Natural killer cell (primary cell): ENCODE data around the gene SEC24D. TPM values are rescaled to one million over a fixed set of nuclear protein-coding genes. Genes with fewer than 3 reads are reported as not detected.

Experiments used
- ATAC-seq, 3 donors: fragments of 150-1000 bp in 2 of 3; fragments of 200-7000 bp in 1 of 3; cut with Tn5 transposase; 1 replicate in 1 of 3; 2 replicates in 2 of 3; pipeline ENCODE4 v1.10.0; 2021; ENCODE audit warnings: mild to moderate bottlenecking in 2 of 3, moderate library complexity in 2 of 3
- DNase-seq, 2 donors: peaks; one replicate each; pipeline versions ENCODE4 v3.0.0 to v3.0.0-alpha.2; 2013 to 2021; ENCODE audit warnings: mixed read lengths in 1 of 2
- H3K27ac ChIP-seq: one replicate; pipeline ENCODE4 v1.5.1; 2013; ENCODE audit warnings: mild to moderate bottlenecking, low read length
- H3K27me3 ChIP-seq: one replicate; pipeline ENCODE4 v1.6.1; 2013; ENCODE audit warnings: low read length; ENCODE audit not compliant: control insufficient read depth, insufficient read depth
- H3K36me3 ChIP-seq: one replicate; pipeline ENCODE4 v1.6.1; 2013; ENCODE audit warnings: low read length; ENCODE audit not compliant: control insufficient read depth, insufficient read depth
- H3K4me1 ChIP-seq: one replicate; pipeline ENCODE4 v1.6.1; 2013; ENCODE audit warnings: low read length; ENCODE audit not compliant: control insufficient read depth, insufficient read depth
- H3K4me3 ChIP-seq: one replicate; pipeline ENCODE4 v1.5.1; 2013; ENCODE audit warnings: low read length
- H3K9me3 ChIP-seq: one replicate; pipeline ENCODE4 v1.6.1; 2013; ENCODE audit warnings: low read length; ENCODE audit not compliant: control insufficient read depth, insufficient read depth
- H3K27ac Mint-ChIP-seq, 2 donors: one replicate each; pipeline ENCODE4 v1.8.0; 2022; ENCODE audit warnings: mild to moderate bottlenecking in 2 of 2, mixed read lengths in 2 of 2, moderate library complexity in 1 of 2
- H3K27me3 Mint-ChIP-seq, 2 donors: one replicate each; pipeline ENCODE4 v1.8.0; 2022; ENCODE audit warnings: low read depth in 2 of 2, mixed read lengths in 2 of 2
- H3K36me3 Mint-ChIP-seq: one replicate; pipeline ENCODE4 v1.8.0; 2022; ENCODE audit warnings: mixed read lengths
- H3K4me1 Mint-ChIP-seq, 2 donors: one replicate each; pipeline ENCODE4 v1.8.0; 2022; ENCODE audit warnings: mixed read lengths in 2 of 2
- H3K4me3 Mint-ChIP-seq: one replicate; pipeline ENCODE4 v1.8.0; 2022; ENCODE audit warnings: mild to moderate bottlenecking, moderate library complexity, mixed read lengths
- H3K9me3 Mint-ChIP-seq, 2 donors: one replicate each; pipeline ENCODE4 v1.8.0; 2022; ENCODE audit warnings: mixed read lengths in 2 of 2
- CTCF ChIP-seq: fragments of 200-600 bp; IDR thresholded peaks from one replicate; pipeline ENCODE4 v1.8.0; 2022; ENCODE audit warnings: antibody characterized with exemption
- whole genome bisulfite sequencing: methylation state at CpG from one replicate; pipeline ENCODE4 v1.1.7; 2013; ENCODE audit warnings: missing lambda C conversion rate; ENCODE audit not compliant: insufficient coverage; 5-methylcytosine and 5-hydroxymethylcytosine counted together
- intact Hi-C: fragments of 100-400 bp; cut with micrococcal nuclease; formaldehyde crosslinking; loops from one replicate; pipeline ENCODE4 v1.14.2; 2022
- total RNA-seq, 4 donors: library from RNA; stranded (reverse); fragments of 120-200 nt in 1 of 4; gene quantifications; one replicate each; pipeline versions ENCODE4 v1.2.3 to v1.2.4, GENCODE V29; 2013 to 2022

SEC24D gene
- total RNA-seq, 3 donors from 2014 or later (not counting 1 experiment from before 2014, with no cell fraction given): 32.7 to 50.2 (median 35.2) TPM

- H3K4me3 Mint-ChIP-seq: no peak overlapping the region
- Histone ChIP-seq H3K27ac (no peak overlapping the region), H3K27me3 (no peaks in the 10 kb centered on the region), H3K4me3 (no peak overlapping the region), H3K36me3 (no peaks in the 10 kb centered on the region), H3K9me3 (no peaks in the 10 kb centered on the region), H3K4me1 (no peaks in the 10 kb centered on the region)
- peaks cover 25 to 26% of the 10 kb centered on the region in 2 donors for H3K27me3 Mint-ChIP-seq
- no peaks in the 10 kb centered on the region for H3K4me1 Mint-ChIP-seq
- intact Hi-C loops: no loop called here
- H3K27ac Mint-ChIP-seq: no peak overlapping the region
- 86% methylated on average over 6 of the region's 6 CpGs for WGBS
- no peak for ATAC-seq
- H3K9me3 Mint-ChIP-seq: no peaks in the 10 kb centered on the region
- no peak for DNase-seq
- TF ChIP-seq CTCF: no peak
- no peaks in the 10 kb centered on the region for H3K36me3 Mint-ChIP-seq
These were observed 7.3 kb upstream of the SEC24D start for GRCh38 chr4:118843237-118843636.

GRCh38 chr4:118842055-118842454 lies 6.1 kb upstream of the SEC24D start:
- H3K36me3 Mint-ChIP-seq: no peaks in the 10 kb centered on the region
- H3K9me3 Mint-ChIP-seq: no peaks in the 10 kb centered on the region
- no peak for TF ChIP-seq CTCF
- ATAC-seq: no peak
- peaks cover 15 to 23% of the 10 kb centered on the region in 2 donors for H3K27me3 Mint-ChIP-seq
- no peaks in the 10 kb centered on the region for H3K9me3 ChIP-seq
- no peaks in the 10 kb centered on the region for H3K4me1 ChIP-seq
- no peak overlapping the region for H3K4me3 Mint-ChIP-seq
- H3K36me3 ChIP-seq: no peaks in the 10 kb centered on the region
- no peaks in the 10 kb centered on the region for H3K4me1 Mint-ChIP-seq
- H3K4me3 ChIP-seq: no peak overlapping the region
- DNase-seq: no peak
- intact Hi-C loops: no loop called here
- no peak overlapping the region for H3K27ac Mint-ChIP-seq
- no CpG with 5 or more reads among the region's 3 CpGs for WGBS
- H3K27ac ChIP-seq: no peak overlapping the region
- no peaks in the 10 kb centered on the region for H3K27me3 ChIP-seq

- no peak for TF ChIP-seq CTCF
- no peaks in the 10 kb centered on the region for H3K9me3 Mint-ChIP-seq
- no peak overlapping the region for H3K4me3 ChIP-seq
- H3K4me1 ChIP-seq: peaks cover 14% of the 10 kb centered on the region
- intact Hi-C loops: no loop called here
- peaks cover 13% of the 10 kb centered on the region in 2 donors for H3K4me1 Mint-ChIP-seq
- H3K36me3 Mint-ChIP-seq: peaks cover 7% of the 10 kb centered on the region
- H3K27me3 ChIP-seq: no peaks in the 10 kb centered on the region
- DNase-seq (no peak), ATAC-seq (no peak)
- no peak overlapping the region for H3K4me3 Mint-ChIP-seq
- 76% methylated on average over 2 of the region's 3 CpGs for WGBS
- no peaks in the 10 kb centered on the region for H3K36me3 ChIP-seq
- H3K27ac Mint-ChIP-seq: no peak overlapping the region
- H3K9me3 ChIP-seq: no peaks in the 10 kb centered on the region
- peaks cover 7 to 20% of the 10 kb centered on the region in 2 donors for H3K27me3 Mint-ChIP-seq
- H3K27ac ChIP-seq: no peak overlapping the region
These were observed 3.4 kb upstream of the SEC24D start for GRCh38 chr4:118839221-118839927.

- H3K27me3 Mint-ChIP-seq: peaks cover 7 to 16% of the 10 kb centered on the region in 2 donors
- no peak for TF ChIP-seq CTCF
- H3K36me3 Mint-ChIP-seq: peaks cover 8% of the 10 kb centered on the region
- no peaks in the 10 kb centered on the region for H3K9me3 ChIP-seq
- H3K4me3 Mint-ChIP-seq: peak overlapping the region; percentile 98
- peaks cover 14% of the 10 kb centered on the region for H3K4me1 ChIP-seq
- peaks cover 13 to 28% of the 10 kb centered on the region in 2 donors for H3K4me1 Mint-ChIP-seq
- H3K27ac ChIP-seq: no peak overlapping the region
- H3K27ac Mint-ChIP-seq: no peak overlapping the region
- 93% methylated on average over 4 of the region's 4 CpGs for WGBS
- intact Hi-C loops: no loop called here
- no peaks in the 10 kb centered on the region for H3K27me3 ChIP-seq
- peaks cover 10% of the 10 kb centered on the region for H3K36me3 ChIP-seq
- H3K4me3 ChIP-seq: no peak overlapping the region
- no peaks in the 10 kb centered on the region for H3K9me3 Mint-ChIP-seq
- no peak for ATAC-seq
- no peak for DNase-seq
These were observed 1.2 kb upstream of the SEC24D start for GRCh38 chr4:118837121-118837507.
